Vagina (tissue), 2 donors: ENCODE data around the gene CAMTA2. TPM values are rescaled to one million over a fixed set of nuclear protein-coding genes. Genes with fewer than 3 reads are reported as not detected.

Experiments
- DNase-seq, 2 donors: peaks; one replicate each; pipeline ENCODE4 v3.0.0-alpha.2; 2017; ENCODE audit errors: extremely low spot score in 2 of 2
- H3K27ac ChIP-seq: fragments of 200-600 bp; sonication (generic); one replicate; pipeline ENCODE4 v1.5.1; 2019
- H3K27me3 ChIP-seq: fragments of 200-600 bp; sonication (generic); one replicate; pipeline ENCODE4 v1.5.1; 2019
- H3K36me3 ChIP-seq, 2 donors: fragments of 200-600 bp; sonication (generic); one replicate each; pipeline ENCODE4 v1.5.1; 2017 to 2019
- H3K4me1 ChIP-seq: fragments of 200-600 bp; sonication (generic); one replicate; pipeline ENCODE4 v1.5.1; 2019
- H3K4me3 ChIP-seq, 2 donors: fragments of 200-600 bp; sonication (generic); 1 replicate in 1 of 2; 2 replicates in 1 of 2; pipeline ENCODE4 v1.5.1; 2016 to 2019
- H3K9me3 ChIP-seq: fragments of 200-600 bp; sonication (generic); one replicate; pipeline ENCODE4 v1.5.1; 2019
- CTCF ChIP-seq, 3 experiments: fragments of 450-650 bp in 2 of 3; fragments of 200-600 bp in 1 of 3; sonication (generic) in 1 of 3; IDR thresholded peaks; one replicate each; pipeline ENCODE4 v1.5.1; 2017 to 2019; ENCODE audit warnings: antibody characterized with exemption in 3 of 3, mild to moderate bottlenecking in 2 of 3, moderate library complexity in 2 of 3
- POLR2A ChIP-seq, 2 donors: fragments of 450-650 bp; IDR thresholded peaks; one replicate each; pipeline ENCODE4 v1.6.1; 2017; ENCODE audit warnings: antibody characterized with exemption in 2 of 2, mild to moderate bottlenecking in 2 of 2, moderate library complexity in 2 of 2
- POLR2AphosphoS5 ChIP-seq, 2 donors: sonication (generic); formaldehyde crosslinking; IDR thresholded peaks; one replicate each; pipeline ENCODE4 v1.9.0; 2017; ENCODE audit warnings: antibody characterized with exemption in 2 of 2, mild to moderate bottlenecking in 2 of 2, low read depth in 1 of 2; ENCODE audit not compliant: insufficient read depth in 1 of 2
- intact Hi-C: fragments of 100-400 bp; cut with DNase I; formaldehyde crosslinking; loops from one replicate; pipeline ENCODE4 v1.15.1; 2023
- total RNA-seq: library from RNA; depleted of rRNA; stranded (reverse); fragments of >200 nt; gene quantifications from one replicate; pipeline ENCODE4 v1.2.3, GENCODE V29; 2016

The CAMTA2 gene
- total RNA-seq, 1 donor from 2014 or later, result 36.3 TPM

GRCh38 chr17:4969551-4970173, 17.8 kb downstream of the CAMTA2 start:
- H3K9me3 ChIP-seq, result no peaks in the 10 kb centered on the region
- intact Hi-C loops, result no loop called here
- peak overlapping the region; percentile 96 for H3K27ac ChIP-seq
- peaks cover 44% of the 10 kb centered on the region for H3K4me1 ChIP-seq
- peaks cover 0 to 29% of the 10 kb centered on the region in 2 donors for H3K36me3 ChIP-seq
- TF ChIP-seq POLR2AphosphoS5 (IDR thresholded peaks at IDR 0.05; ENCODE audit: insufficient read depth in 1 of 2, low read depth in 1 of 2) (no peak), POLR2A (IDR thresholded peaks at IDR 0.05) (no peak), CTCF (IDR thresholded peaks at IDR 0.05) (no peak)
- no peak for DNase-seq
- H3K4me3 ChIP-seq, result peak overlapping the region; percentile 68 to 72
- H3K27me3 ChIP-seq, result no peaks in the 10 kb centered on the region

- no peak for DNase-seq
- Histone ChIP-seq H3K4me3 (peak overlapping the region; percentile 68 to 72), H3K4me1 (peaks cover 44% of the 10 kb centered on the region), H3K36me3 (peaks cover 0 to 25% of the 10 kb centered on the region in 2 donors), H3K9me3 (no peaks in the 10 kb centered on the region), H3K27me3 (no peaks in the 10 kb centered on the region), H3K27ac (peak overlapping the region; percentile 96)
- TF ChIP-seq POLR2AphosphoS5 (IDR thresholded peaks at IDR 0.05; ENCODE audit: insufficient read depth in 1 of 2, low read depth in 1 of 2) (peak in 1 of 2 donors; percentile 29), POLR2A (IDR thresholded peaks at IDR 0.05) (no peak)
- intact Hi-C loops, result no loop called here
Observed at GRCh38 chr17:4969047-4969550, 18.4 kb downstream of the CAMTA2 start.

GRCh38 chr17:4968486-4969046, 18.9 kb downstream of the CAMTA2 start:
- Histone ChIP-seq H3K27ac (peak overlapping the region; percentile 96), H3K27me3 (no peaks in the 10 kb centered on the region), H3K9me3 (no peaks in the 10 kb centered on the region), H3K36me3 (peaks cover 0 to 22% of the 10 kb centered on the region in 2 donors), H3K4me3 (peak overlapping the region; percentile 68 to 72), H3K4me1 (peaks cover 44% of the 10 kb centered on the region)
- no peak for DNase-seq
- intact Hi-C loops, result no loop called here
- TF ChIP-seq POLR2A (IDR thresholded peaks at IDR 0.05) (no peak), CTCF (IDR thresholded peaks at IDR 0.05) (no peak), POLR2AphosphoS5 (IDR thresholded peaks at IDR 0.05; ENCODE audit: insufficient read depth in 1 of 2, low read depth in 1 of 2) (no peak)

GRCh38 chr17:4967539-4968485, 19.7 kb downstream of the CAMTA2 start, which contains the start of gene SPAG7:
Gene SPAG7, minus strand, starts transcription at chr17:4967817. Its CDS starts 13 bp downstream, at chr17:4967804.
- Histone ChIP-seq H3K4me3 (peak within 1 kb of the TSS; percentile 68 to 83), H3K4me1 (peaks cover 44% of the 10 kb centered on the region), H3K27ac (peak within 1 kb of the TSS; percentile 96), H3K9me3 (no peaks in the 10 kb centered on the region), H3K27me3 (no peaks in the 10 kb centered on the region), H3K36me3 (peaks cover 0 to 14% of the 10 kb centered on the region in 2 donors)
- DNase-seq, result peak in 1 of 2 donors; percentile 99
- intact Hi-C loops, result no loop called here
- TF ChIP-seq CTCF (IDR thresholded peaks at IDR 0.05), result no peak
- peak in 1 of 2 donors; percentile 71 for TF ChIP-seq POLR2A (IDR thresholded peaks at IDR 0.05)
- TF ChIP-seq POLR2AphosphoS5 (IDR thresholded peaks at IDR 0.05; ENCODE audit: insufficient read depth in 1 of 2, low read depth in 1 of 2), result peak; percentile 89 to 98
